Motor neuron (in vitro differentiated cells): ENCODE results near the gene SOCS1. TPM values are rescaled to one million over a fixed set of nuclear protein-coding genes. Genes with fewer than 3 reads are reported as not detected.
A peak's percentile ranks its signal among the peaks of the same experiment; 100 is the strongest.

Source experiments
- ATAC-seq, 8 experiments: fragments of 200-7000 bp; cut with Tn5 transposase; replicated peaks in 6 of 8; 2 replicates each; pipeline ENCODE4 v1.8.0; 2021; ENCODE audit warnings: mild to moderate bottlenecking in 8 of 8, moderate library complexity in 8 of 8
- H3K27ac ChIP-seq, 2 donors: fragments of 250-450 bp; sonication (Bioruptor Pico); 2 replicates each; pipeline ENCODE4 v1.9.0; 2021; ENCODE audit warnings: antibody characterized with exemption in 2 of 2, mild to moderate bottlenecking in 2 of 2, moderate library complexity in 1 of 2
- H3K4me1 ChIP-seq, 2 donors: fragments of 250-450 bp; sonication (Bioruptor Pico); replicated peaks in 1 of 2; 2 replicates each; pipeline ENCODE4 v1.6.1; 2021; ENCODE audit warnings: antibody characterized with exemption in 2 of 2, mild to moderate bottlenecking in 2 of 2, moderate library complexity in 1 of 2
- H3K4me3 ChIP-seq, 5 donors: fragments of 250-450 bp; sonication (Bioruptor Pico); 2 replicates each; pipeline ENCODE4 v1.9.0; 2021; ENCODE audit warnings: antibody characterized with exemption in 5 of 5, mild to moderate bottlenecking in 5 of 5, moderate library complexity in 4 of 5
- WGBS, 10 experiments: fragments of 450-650 bp; shearing (Covaris generic); methylation state at CpG; one replicate each; pipeline ENCODE4 v1.0.0; 2022; 5-methylcytosine and 5-hydroxymethylcytosine counted together
- in situ Hi-C, 9 experiments: fragments of 400-800 bp; cut with MboI; loops; one replicate each; pipeline ENCODE4 v1.15.0; 2021; ENCODE audit warnings: low sequenced_read_pairs in 9 of 9, low pct_unique_long_range_greater_than_20kb in 2 of 9; ENCODE audit not compliant: unreplicated experiment in 9 of 9
- total RNA-seq, 8 experiments: library from RNA; unstranded; fragments of 300-600 nt; gene quantifications; 2 replicates each; pipeline versions ENCODE4 v1.2.3 to v1.2.4, GENCODE V29; 2022

The SOCS1 gene
- total RNA-seq, 8 experiments from 2014 or later: 0.92 to 42.1 (median 3.5) TPM

GRCh38 chr16:11253995-11254912 lies 1.8 kb downstream of the SOCS1 start:
- Histone ChIP-seq H3K4me3 (peak overlapping the region; percentile 70 to 92 (median 75)), H3K4me1 (peaks cover 2 to 6% of the 10 kb centered on the region in 2 donors), H3K27ac (no peak overlapping the region)
- no peak for ATAC-seq
- in situ Hi-C loops: loop anchor here (10.0 to 25.0 kb wide), 2 partner anchors 289 to 292 kb away; no protein-coding TSS in a partner anchor
- WGBS, 10 experiments: 0 to 75% (median 47%) methylated on average over 5 to 16 of the region's 29 CpGs; no CpG with 5 or more reads in 2 of the 10 experiments

GRCh38 chr16:11253009-11253994 lies 2.7 kb downstream of the SOCS1 start:
- Histone ChIP-seq H3K27ac (no peak overlapping the region), H3K4me1 (peaks cover 2 to 6% of the 10 kb centered on the region in 2 donors), H3K4me3 (no peak overlapping the region)
- WGBS, 10 experiments: 20 to 100% (median 83%) methylated on average over 1 to 3 of the region's 5 CpGs; no CpG with 5 or more reads in 5 of the 10 experiments
- ATAC-seq: no peak
- in situ Hi-C loops: loop anchor here (10.0 to 25.0 kb wide), 2 partner anchors 289 to 291 kb away; no protein-coding TSS in a partner anchor

DNA sequence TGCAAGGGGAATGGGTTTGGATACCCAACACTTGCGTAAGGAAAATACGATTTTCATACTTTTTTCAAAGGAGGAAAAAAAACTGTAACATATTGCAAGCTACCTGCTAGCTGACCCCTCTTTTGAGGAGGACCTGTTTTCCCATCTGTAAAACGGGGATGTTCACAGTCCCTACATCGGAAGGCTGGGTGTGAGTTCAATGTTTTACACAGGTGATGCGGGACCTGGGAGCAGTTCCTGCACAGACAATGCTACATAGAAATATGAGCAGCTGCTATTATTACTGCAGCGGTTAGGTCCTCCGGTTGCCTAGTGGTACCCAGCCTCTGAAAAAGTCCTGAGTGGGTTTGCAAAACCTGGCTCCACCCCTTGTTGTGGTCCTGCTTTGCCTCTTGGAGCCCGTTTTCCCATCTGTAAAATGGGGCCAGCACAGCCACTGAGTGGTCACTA lies 3.5 kb downstream of the SOCS1 start:
- Histone ChIP-seq H3K27ac (no peak overlapping the region), H3K4me3 (no peak overlapping the region), H3K4me1 (peaks cover 2 to 6% of the 10 kb centered on the region in 2 donors)
- 60 to 100% (median 86%) methylated on average over 1 to 5 of the region's 8 CpGs; no CpG with 5 or more reads in 2 of the 10 experiments for WGBS, 10 experiments
- no peak for ATAC-seq
- in situ Hi-C loops: loop anchor here (10.0 to 25.0 kb wide), 2 partner anchors 288 to 290 kb away; no protein-coding TSS in a partner anchor

GRCh38 chr16:11251525-11252481 lies 4.2 kb downstream of the SOCS1 start:
- 54 to 100% (median 90%) methylated on average over 1 to 6 of the region's 18 CpGs; no CpG with 5 or more reads in 2 of the 10 experiments for whole genome bisulfite sequencing, 10 experiments
- no peak overlapping the region for H3K27ac ChIP-seq
- H3K4me1 ChIP-seq: peaks cover 2 to 6% of the 10 kb centered on the region in 2 donors
- peak in 1 of 8 experiments; percentile 0 for ATAC-seq
- in situ Hi-C loops: loop anchor here (10.0 to 25.0 kb wide), 2 partner anchors 287 to 290 kb away; no protein-coding TSS in a partner anchor
- no peak overlapping the region for H3K4me3 ChIP-seq

GRCh38 chr16:11250786-11251524 lies 5.0 kb downstream of the SOCS1 start:
- WGBS, 10 experiments: 72 to 100% (median 92%) methylated on average over 2 to 9 of the region's 10 CpGs
- ATAC-seq: peak in 1 of 8 experiments; percentile 2
- in situ Hi-C loops: loop anchor here (10.0 to 25.0 kb wide), 2 partner anchors 286 to 289 kb away; no protein-coding TSS in a partner anchor
- Histone ChIP-seq H3K4me1 (peaks cover 2 to 6% of the 10 kb centered on the region in 2 donors), H3K27ac (no peak overlapping the region), H3K4me3 (no peak overlapping the region)

GRCh38 chr16:11250091-11250785 lies 5.8 kb downstream of the SOCS1 start:
- WGBS, 10 experiments: 53 to 100% (median 79%) methylated on average over 1 to 10 of the region's 16 CpGs; no CpG with 5 or more reads in 3 of the 10 experiments

DNA sequence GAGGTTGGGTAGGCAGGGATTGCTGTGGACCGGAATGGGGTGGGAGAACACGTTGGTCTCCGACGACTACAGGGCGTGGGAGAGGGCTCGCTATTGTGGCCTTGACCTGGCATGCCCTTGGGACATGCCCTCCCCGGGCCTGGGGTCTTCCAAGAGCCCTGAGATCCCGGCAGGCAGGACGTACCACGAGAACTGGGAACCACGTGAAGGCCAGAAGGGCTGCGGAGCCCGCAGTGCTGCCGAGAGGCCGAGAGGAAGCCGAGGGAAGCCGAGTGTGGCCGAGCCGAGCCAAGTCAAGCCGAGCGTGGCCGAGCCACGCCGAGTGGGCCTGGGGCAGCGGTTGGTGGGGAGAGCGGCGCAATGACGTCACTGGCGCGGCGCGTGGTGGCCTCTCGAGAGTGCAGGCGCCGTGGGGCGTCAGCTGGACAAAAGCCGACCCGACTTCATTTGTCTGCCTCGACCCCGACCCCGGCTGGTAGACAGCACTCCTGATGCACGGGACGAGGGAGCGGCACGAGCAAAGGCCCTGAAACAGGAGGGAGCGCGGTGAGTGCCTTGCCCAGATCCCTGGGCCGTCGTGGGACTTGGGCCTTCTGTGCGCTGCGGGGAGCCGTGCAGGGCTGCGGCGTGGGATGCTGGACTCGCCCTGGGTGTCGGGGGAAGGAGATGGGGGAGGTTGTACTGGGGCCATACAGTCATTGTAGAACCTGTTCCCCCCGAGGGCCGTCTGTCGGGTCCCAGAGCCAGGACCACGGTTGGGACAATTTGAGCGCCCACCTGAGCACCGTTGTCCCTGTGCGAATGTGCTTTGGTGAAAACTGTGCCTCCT lies 6.6 kb downstream of the SOCS1 start:
- in situ Hi-C loops: loop anchor here (10.0 to 25.0 kb wide), 2 partner anchors 285 to 287 kb away; no protein-coding TSS in a partner anchor

More at GRCh38 chr16:11250091-11250785, 5.8 kb downstream of the SOCS1 start:
- Histone ChIP-seq H3K27ac (no peak overlapping the region), H3K4me3 (no peak overlapping the region), H3K4me1 (peaks cover 2 to 6% of the 10 kb centered on the region in 2 donors)
- ATAC-seq: peak in 3 of 8 experiments; percentile 17 to 41 (median 18)
- in situ Hi-C loops: loop anchor here (10.0 to 25.0 kb wide), 2 partner anchors 285 to 288 kb away; no protein-coding TSS in a partner anchor

GRCh38 chr16:11248133-11248532 lies 7.9 kb downstream of the SOCS1 start:
- no peak overlapping the region for H3K4me3 ChIP-seq
- 73 to 100% (median 90%) methylated on average over 2 to 7 of the region's 8 CpGs; no CpG with 5 or more reads in 2 of the 10 experiments for WGBS, 10 experiments
- peaks cover 0 to 2% of the 10 kb centered on the region in 2 donors for H3K4me1 ChIP-seq
- in situ Hi-C loops: no loop called here
- no peak for ATAC-seq
- H3K27ac ChIP-seq: no peak overlapping the region

More for the DNA sequence above, 6.6 kb downstream of the SOCS1 start:
- Histone ChIP-seq H3K4me1 (peaks cover under 1 to 3% of the 10 kb centered on the region in 2 donors), H3K4me3 (no peak overlapping the region), H3K27ac (no peak overlapping the region)
- peak in 3 of 8 experiments; percentile 2 to 11 (median 4) for ATAC-seq
- 81 to 100% (median 89%) methylated on average over 4 to 14 of the region's 63 CpGs; no CpG with 5 or more reads in 6 of the 10 experiments for WGBS, 10 experiments

- in situ Hi-C loops: no loop called here
- no peak overlapping the region for H3K27ac ChIP-seq
- H3K4me1 ChIP-seq: no peaks in the 10 kb centered on the region
- no peak overlapping the region for H3K4me3 ChIP-seq
- ATAC-seq: no peak
Observed at GRCh38 chr16:11245988-11246387, 10.0 kb downstream of the SOCS1 start.

- in situ Hi-C loops: no loop called here
- WGBS, 10 experiments: 32 to 83% (median 61%) methylated on average over 1 to 5 of the region's 5 CpGs; no CpG with 5 or more reads in 2 of the 10 experiments
- no peak overlapping the region for H3K27ac ChIP-seq
- no peak overlapping the region for H3K4me3 ChIP-seq
- H3K4me1 ChIP-seq: no peaks in the 10 kb centered on the region
- ATAC-seq: no peak
Observed at GRCh38 chr16:11245222-11245737, 10.7 kb downstream of the SOCS1 start.
